LHCN-M2 (cell line): Measurements from ENCODE around the gene ENPP3. TPM values are rescaled to one million over a fixed set of nuclear protein-coding genes. Genes with fewer than 3 reads are reported as not detected.
"Not testable (repeated sequence)": the region's sequence is repeated elsewhere in the genome, so short reads cannot be mapped to it uniquely, and the experiment has no call there.

Source experiments
- DNase-seq: peaks from one replicate; pipeline ENCODE4 v3.0.0-alpha.2; 2012; ENCODE audit warnings: low read depth
- total RNA-seq: library from RNA; depleted of rRNA; stranded (reverse); fragments of >200 nt; gene quantifications from 2 replicates; pipeline ENCODE4 v1.2.3, GENCODE V29; 2014

The ENPP3 gene
- total RNA-seq, 1 experiment from 2014 or later = not detected

GRCh38 chr6:131733376-131734016 is 96.4 kb downstream of the ENPP3 start:
- peak; percentile 87 for DNase-seq

GRCh38 chr6:131736003-131736596 is 99.0 kb downstream of the ENPP3 start:
- no peak for DNase-seq

GRCh38 chr6:131736811-131737210 is 99.7 kb downstream of the ENPP3 start:
- no peak for DNase-seq

- DNase-seq = no peak
These were observed 102.0 kb downstream of the ENPP3 start for GRCh38 chr6:131739136-131739535.

- peak; percentile 62 for DNase-seq
These were observed 103.1 kb downstream of the ENPP3 start for GRCh38 chr6:131740161-131740560.

GRCh38 chr6:131741688-131742393 is 104.7 kb downstream of the ENPP3 start:
- no peak for DNase-seq

GRCh38 chr6:131744432-131745287 is 107.6 kb downstream of the ENPP3 start:
- DNase-seq = no peak

GRCh38 chr6:131745476-131745875 is 108.4 kb downstream of the ENPP3 start:
- DNase-seq = no peak

- no peak for DNase-seq
These were observed 110.8 kb downstream of the ENPP3 start for GRCh38 chr6:131747821-131748353.

- no peak for DNase-seq
These were observed 111.9 kb downstream of the ENPP3 start for GRCh38 chr6:131749023-131749422.

- DNase-seq = not testable (repeated sequence)
These were observed 114.1 kb downstream of the ENPP3 start for GRCh38 chr6:131751012-131751715.

GRCh38 chr6:131754088-131754487 is 117.0 kb downstream of the ENPP3 start:
- peak; percentile 32 for DNase-seq

- no peak for DNase-seq
These were observed 117.8 kb downstream of the ENPP3 start for GRCh38 chr6:131754715-131755567.

- DNase-seq = peak; percentile 97
These were observed 118.5 kb downstream of the ENPP3 start for GRCh38 chr6:131755597-131755996.

- DNase-seq = no peak
These were observed 118.9 kb downstream of the ENPP3 start for GRCh38 chr6:131756039-131756438.

- DNase-seq = no peak
These were observed 121.8 kb downstream of the ENPP3 start for GRCh38 chr6:131758920-131759319.

GRCh38 chr6:131761060-131761761 is 124.1 kb downstream of the ENPP3 start:
- peak; percentile 80 for DNase-seq

- DNase-seq = no peak
These were observed 124.6 kb downstream of the ENPP3 start for GRCh38 chr6:131761762-131762067.

GRCh38 chr6:131762984-131763383 is 125.9 kb downstream of the ENPP3 start:
- peak; percentile 21 for DNase-seq

GRCh38 chr6:131763749-131764148 is 126.6 kb downstream of the ENPP3 start:
- peak; percentile 8 for DNase-seq
